Activated CD4-positive, CD25-positive, alpha-beta regulatory T cell treated with anti-CD3 and anti-CD28 coated beads, Interleukin-2, amount 50 U/mL, for 72 hours (primary cell): ENCODE results near the gene CELSR1.

ENCODE experiments used
- DNase-seq: peaks from one replicate; pipeline ENCODE4 v3.0.0; 2021

The CELSR1 gene

DNA sequence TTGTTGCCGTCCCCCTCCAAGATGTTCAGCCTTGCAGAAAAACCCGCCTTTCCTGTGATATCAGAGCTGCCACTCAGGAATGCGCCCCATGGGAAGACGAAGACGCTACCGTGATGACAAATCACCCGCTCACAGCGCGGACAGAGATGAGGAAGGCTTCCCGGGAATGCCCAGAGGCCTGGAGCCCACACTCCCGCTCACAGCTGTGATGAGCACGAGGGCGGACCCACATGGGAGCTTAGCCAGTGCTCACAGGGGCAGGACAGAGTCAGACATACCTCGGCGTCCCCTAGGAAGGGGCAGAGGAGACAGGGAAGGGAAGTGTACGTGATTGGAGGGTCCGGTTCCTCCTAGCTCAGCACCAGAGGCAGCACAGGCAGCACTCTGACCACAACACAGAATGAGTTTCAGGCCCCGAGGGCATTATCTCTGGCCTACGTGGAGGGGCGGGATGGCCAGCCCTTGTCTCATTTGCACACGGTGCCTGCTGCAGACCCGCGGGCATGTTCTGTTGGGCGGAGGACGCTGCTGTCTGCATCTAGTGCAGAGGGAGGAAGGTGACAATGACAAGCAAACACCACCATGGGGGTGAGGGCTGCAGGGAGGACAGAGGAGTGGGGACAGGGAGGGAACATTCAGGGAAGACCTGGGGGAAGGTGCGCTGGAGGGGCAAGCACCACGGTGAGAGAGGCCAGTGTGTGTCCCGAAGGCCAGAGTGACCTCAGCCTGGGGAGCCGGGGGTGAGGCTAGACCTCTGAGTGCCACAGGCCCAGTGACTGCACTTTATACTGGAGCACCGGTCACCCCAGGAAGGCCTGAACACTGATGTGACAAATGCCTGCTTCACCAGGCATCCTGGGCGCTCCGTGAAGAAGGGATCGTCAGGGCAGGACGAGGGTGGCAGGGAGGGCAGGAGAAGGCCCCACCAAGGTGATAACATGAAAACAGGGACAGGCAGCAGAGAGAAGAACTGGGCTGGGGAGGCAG, 79.6 kb downstream of the CELSR1 start:
- no peak for DNase-seq

DNA sequence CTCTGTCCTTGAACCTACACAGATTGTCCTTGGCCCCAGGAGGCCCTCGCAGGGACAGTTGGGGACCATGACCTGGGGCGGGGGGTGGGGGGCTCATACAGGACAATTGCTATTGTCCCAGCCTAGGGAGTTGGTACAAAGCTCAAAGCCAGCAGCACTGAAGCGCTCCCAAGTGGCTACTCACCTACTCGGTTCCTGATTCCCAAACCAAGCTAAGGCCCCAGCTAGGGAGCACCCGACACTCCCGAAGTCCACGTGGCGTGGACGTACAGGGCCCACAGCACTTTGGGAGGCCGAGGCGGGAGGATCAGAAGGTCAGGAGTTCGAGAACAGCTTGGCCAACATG, 80.6 kb downstream of the CELSR1 start:
- DNase-seq, result no peak

- no peak for DNase-seq
These were observed 82.0 kb downstream of the CELSR1 start for GRCh38 chr22:46455446-46455845.

DNA sequence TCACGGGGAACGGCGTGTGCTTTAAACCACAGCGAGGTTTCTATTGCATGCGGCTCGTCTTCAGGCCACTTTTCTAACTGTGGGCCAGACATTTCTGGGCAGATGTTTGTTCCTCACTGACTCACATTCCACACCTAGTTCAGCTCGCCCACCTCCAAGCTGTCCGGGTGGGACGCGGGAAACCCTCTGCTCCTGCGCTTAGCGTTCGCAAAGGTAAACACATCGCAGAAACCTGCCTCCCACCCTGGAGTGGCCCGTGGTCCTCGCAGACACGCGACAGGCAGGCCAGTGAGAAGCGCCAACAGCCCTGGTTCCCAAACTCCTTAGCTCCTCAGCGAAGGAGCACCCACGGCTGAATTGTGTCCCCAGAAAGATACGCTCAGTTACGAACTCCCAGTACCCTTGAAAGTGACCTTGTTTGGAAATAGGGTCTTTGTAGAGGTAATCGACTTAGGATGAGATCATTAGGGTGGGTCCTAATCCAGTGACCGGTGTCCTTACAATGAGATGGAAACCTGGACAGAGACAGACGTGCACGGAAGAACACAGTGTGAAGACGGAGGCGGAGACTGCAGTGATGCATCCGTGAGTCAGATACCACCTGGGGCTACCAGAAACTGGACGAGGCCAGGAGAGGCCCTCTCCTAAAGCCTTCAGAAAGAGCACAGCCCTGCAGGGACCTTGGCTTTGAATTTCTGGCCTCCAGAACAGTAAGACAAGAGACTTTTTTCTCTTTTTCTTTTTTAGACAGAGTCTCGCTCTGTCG, 82.7 kb downstream of the CELSR1 start:
- DNase-seq, result no peak

GRCh38 chr22:46453829-46454503, 83.5 kb downstream of the CELSR1 start:
- DNase-seq, result no peak

DNA sequence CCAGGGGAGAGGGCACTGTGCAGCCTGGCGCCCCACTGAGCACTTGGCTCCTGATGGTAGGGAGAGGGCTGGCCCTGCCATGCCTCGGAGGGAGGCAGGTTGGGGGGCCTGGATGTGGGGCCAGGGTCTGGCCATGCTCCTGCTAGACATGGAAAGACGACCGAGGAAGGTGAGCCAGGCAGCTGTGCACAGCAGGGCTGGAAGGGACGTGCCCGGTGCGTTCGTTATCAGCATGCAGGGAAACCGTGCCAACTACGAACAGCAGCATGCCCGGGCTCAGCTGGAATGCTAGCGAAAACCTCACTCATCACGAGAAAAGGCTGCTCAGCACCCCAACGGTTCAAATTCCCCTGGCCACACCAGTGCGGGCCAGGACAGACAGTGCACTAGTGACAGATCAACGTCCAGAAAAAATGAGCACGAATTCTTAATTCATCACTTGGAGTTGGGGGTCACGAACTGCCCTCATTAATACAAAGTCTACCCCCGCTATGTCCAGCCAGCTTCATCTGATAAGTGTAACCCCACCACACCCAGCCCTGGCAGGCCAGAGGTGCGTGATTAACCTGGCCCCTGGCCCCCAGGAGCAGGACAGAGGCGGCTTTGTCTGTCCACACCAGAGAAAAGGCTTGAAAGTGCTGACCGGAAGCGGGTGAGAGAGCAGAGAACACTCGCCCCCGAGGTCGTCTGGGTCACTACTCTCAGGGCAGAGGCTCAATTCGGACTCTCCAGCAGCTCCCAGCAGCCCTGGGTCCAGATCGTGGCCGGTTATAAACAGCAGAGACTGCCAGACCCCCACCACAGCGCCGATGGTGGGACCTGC, 84.2 kb downstream of the CELSR1 start:
- no peak for DNase-seq

DNA sequence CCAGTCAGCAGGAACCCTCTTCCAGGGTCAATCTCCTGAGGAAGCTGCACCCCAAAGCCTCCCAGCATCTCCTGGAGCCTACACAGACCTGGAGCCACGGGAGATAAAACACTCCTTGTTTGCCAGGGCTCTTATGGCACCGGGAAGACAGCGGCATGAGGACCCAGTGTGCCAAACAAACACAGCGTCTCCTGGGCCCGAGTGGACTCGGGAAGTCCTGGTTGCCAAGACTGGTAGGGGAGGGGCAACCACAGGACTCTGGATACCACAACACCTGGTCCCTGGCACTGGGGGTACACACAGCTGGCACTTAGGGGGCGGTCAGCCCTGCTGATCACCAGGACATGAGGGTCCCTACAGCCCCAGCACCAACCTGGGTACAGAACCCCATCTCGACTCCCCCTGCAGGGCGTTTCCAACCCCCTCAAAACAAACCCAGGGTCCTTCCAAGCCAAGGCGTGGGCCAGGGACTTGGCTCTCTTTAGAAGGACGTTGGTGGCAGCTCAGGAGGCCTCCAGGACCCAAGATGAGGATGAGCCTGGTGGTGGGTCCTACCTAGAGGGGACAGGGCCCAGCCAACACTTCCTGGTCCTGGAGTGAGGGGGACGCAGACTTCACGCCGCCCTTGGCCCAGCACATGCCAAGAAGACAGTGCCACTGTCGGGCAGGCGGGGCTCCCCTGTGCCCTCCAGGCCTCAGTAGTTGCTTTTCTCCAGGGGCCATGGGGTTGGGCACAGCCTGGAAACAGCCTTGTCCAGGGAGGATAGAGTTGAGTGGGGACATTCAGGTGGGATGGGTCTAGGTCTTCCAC, 85.0 kb downstream of the CELSR1 start:
- DNase-seq, result no peak

DNA sequence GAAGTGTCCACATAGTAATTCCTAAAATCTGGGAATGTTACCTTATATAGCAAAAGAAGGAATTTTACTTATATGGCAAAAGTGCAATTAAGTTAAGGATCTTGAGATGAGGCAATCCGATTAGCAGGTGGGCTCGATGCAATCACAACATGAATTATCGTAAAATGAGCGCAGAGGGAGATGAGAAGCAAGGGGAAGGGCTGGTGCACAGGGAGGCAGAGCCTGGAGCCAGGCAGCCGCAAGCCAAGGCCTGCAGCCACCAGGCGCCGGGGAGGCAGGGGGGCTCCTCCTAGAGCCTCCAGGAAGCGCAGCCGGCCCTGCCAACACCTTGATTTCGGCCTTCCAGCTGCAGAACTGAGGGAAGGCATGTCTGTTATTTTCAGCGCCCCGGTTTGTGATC, 85.7 kb downstream of the CELSR1 start:
- DNase-seq, result no peak

DNA sequence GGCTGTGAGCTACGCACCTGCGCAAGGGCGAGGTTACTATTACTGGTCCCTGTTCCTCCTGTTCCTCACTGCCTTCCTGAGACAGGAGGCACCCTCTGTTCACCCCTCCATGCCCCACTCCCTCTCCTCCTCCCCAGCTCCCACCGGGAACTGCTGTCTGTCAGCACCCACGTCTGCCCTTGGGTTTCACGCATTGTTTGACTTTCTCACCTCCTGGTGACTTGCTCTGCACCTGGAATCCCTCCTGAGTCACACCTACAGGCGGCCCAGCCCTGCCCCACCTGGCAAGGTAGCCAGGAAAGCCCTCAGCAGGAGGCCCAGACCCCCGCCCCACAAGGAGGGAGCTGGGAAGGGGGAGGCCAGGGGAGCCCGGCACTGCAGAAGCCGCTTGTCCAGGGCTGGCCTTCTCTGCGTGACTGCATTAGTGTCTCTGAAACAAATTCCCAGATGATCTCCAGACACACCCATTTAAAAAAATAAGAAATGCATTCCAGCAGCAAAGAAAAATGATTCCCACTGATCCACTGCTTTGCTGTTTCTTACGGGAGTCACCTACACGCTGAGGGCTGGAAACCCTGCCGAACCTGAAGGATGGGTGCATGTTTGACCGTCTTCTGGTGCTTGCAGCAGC, 86.4 kb downstream of the CELSR1 start:
- no peak for DNase-seq

- DNase-seq, result no peak
These were observed 87.3 kb downstream of the CELSR1 start for GRCh38 chr22:46449974-46450745.

DNA sequence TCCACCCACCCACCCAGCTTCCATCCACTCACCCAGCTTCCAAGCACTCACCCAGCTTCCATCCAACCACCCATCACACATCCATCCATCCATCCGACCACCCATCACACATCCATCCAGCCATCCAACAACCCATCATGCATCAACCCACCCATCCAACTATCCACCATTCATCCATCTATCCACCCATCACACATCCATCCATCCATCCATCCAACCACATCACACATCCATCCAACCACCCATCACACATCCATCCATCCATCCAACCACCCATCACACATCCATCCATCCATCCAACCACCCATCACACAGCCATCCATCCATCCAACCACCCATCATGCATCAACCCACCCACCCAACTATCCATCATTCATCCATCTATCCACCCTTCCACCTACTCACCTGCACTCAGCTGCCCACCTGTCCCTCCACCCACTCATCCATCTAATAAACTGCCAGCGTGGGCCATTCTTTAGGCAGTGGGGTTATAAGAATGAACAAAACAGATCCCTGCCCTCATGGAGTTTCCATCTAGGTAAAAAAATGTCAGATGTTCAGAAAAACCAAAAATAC, 88.2 kb downstream of the CELSR1 start:
- no peak for DNase-seq

DNA sequence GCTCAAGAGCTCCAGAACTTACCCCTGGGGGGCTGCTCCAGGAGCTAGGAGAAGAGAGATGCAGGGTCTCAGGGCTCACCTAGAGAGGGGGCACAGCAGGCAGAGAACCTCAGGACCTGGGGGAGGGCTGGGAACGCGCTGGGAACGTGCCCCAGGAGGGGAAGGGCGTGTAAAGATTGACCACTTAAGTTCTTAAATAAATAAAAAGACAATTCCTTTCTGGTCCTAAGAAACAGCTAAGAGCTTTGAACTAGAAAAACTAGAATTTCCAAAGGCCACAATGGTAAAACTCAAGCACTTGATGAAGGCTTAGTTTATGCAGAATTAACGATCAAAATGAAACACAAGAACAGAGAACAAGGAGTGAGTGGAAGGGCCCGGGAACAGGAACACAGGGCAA, 89.1 kb downstream of the CELSR1 start:
- DNase-seq, result no peak

GRCh38 chr22:46447906-46448305, 89.5 kb downstream of the CELSR1 start:
- no peak for DNase-seq

DNA sequence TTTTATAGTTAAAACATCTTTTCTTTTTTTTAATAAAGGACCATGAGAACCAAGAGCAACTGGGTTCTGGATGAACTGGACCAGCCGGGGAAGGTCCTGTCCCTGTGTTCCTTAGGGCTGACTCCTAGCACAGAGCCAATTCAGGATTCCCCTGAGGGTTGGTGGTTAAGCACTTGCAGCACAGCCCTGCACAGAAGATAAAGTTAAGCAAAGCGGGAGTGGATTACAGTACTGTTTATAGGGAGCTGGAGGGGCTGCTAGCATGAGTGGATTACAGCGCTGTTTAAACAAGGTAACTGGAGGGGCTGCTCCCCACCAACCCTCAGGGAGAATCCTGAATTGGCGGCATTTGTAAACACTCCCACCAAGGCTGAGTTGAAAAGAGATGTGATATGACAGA, 90.6 kb downstream of the CELSR1 start:
- DNase-seq, result no peak

GRCh38 chr22:46445771-46446420, 91.5 kb downstream of the CELSR1 start:
- DNase-seq, result no peak

DNA sequence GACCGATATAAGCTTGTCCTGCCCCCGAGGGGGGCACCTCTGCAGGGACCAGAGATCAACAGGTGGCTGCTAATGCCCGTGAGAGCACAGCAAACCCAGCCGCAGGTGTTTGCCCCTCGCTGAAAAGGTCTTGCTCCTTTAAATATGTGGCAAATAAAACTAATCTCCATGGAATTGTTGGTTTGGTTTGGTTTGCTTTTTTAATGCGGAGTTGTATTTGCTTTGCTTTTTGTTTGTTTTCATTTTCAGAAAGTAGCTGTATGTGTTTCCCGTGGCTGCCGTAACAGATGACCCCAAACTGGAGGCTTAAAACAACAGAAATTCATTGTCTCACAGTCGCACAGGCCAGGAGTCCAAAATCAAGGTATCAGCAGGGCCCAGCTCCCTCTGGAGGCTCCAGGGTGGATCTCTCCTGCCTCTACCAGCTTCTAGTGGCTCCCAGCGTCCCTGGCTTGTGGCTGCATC, 93.0 kb downstream of the CELSR1 start:
- no peak for DNase-seq

DNA sequence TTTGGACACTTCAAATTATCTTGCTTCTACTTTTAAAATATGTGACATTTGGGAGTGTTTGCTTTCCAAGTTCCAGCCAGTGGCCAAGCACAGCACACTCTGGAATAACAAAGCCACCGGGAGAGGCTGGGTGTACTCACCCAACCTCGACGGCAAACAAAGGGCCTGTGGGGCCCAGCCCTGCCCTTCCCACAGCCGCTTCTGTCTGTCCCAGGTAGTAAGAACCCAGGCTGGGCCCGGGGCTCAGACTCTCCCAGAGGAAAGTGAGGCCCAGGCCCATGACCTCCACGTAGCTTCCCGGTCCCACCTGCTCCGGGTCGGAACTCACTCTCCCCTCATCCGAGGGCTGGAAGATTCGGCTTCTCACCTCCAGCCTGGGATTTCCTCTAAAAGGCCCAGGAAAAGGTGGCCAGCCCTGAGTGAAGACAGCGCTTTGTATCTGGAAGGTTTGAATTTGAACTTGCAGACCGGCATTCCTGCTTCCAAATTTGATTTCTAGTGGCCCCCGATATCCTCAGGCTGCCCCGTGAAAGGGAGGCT, 93.5 kb downstream of the CELSR1 start:
- DNase-seq, result no peak

GRCh38 chr22:46442217-46442853, 95.1 kb downstream of the CELSR1 start:
- DNase-seq, result no peak
